ENCODE measurements around the gene NASP.

The NASP gene

GRCh38 chr1:45622524-45623394 lies 38.9 kb downstream of the NASP start:
- H3K4me3 ChIP-seq (ENCODE audit: low read depth, low read length), result no peak overlapping the region
- TF ChIP-seq MYC (IDR thresholded peaks at IDR 0.05; ENCODE audit: low read depth, low read length) (no peak), POLR2A (IDR thresholded peaks at IDR 0.05; ENCODE audit: extremely low read depth, insufficient read length) (no peak), CTCF (IDR thresholded peaks at IDR 0.05; ENCODE audit: low read depth, low read length) (no peak), MAX (IDR thresholded peaks at IDR 0.05; ENCODE audit: low read depth, low read length) (no peak)
- DNase-seq (ENCODE audit: low read depth), result no peak

GRCh38 chr1:45623972-45624371 lies 40.1 kb downstream of the NASP start, which contains the start of gene CCDC17:
Gene CCDC17 (minus strand): TSS chr1:45624054. CDS start chr1:45623909, 145 bp downstream.
- no peak for TF ChIP-seq MYC (IDR thresholded peaks at IDR 0.05; ENCODE audit: low read depth, low read length)
- TF ChIP-seq MAX (IDR thresholded peaks at IDR 0.05; ENCODE audit: low read depth, low read length), result no peak
- TF ChIP-seq POLR2A (IDR thresholded peaks at IDR 0.05; ENCODE audit: extremely low read depth, insufficient read length), result no peak
- TF ChIP-seq CTCF (IDR thresholded peaks at IDR 0.05; ENCODE audit: low read depth, low read length), result no peak
- no peak within 1 kb of the TSS for H3K4me3 ChIP-seq (ENCODE audit: low read depth, low read length)
- no peak for DNase-seq (ENCODE audit: low read depth)

- H3K4me3 ChIP-seq (ENCODE audit: low read depth, low read length), result no peak overlapping the region
- no peak for DNase-seq (ENCODE audit: low read depth)
- no peak for TF ChIP-seq POLR2A (IDR thresholded peaks at IDR 0.05; ENCODE audit: extremely low read depth, insufficient read length)
These were observed 45.2 kb downstream of the NASP start for GRCh38 chr1:45629035-45629434.

- no peak for DNase-seq (ENCODE audit: low read depth)
These were observed 46.6 kb downstream of the NASP start for GRCh38 chr1:45630429-45630828.

GRCh38 chr1:45635211-45635610 lies 51.4 kb downstream of the NASP start:
- no peak for DNase-seq (ENCODE audit: low read depth)
- no peak for TF ChIP-seq CTCF (IDR thresholded peaks at IDR 0.05; ENCODE audit: low read depth, low read length)
- no peak for TF ChIP-seq MAX (IDR thresholded peaks at IDR 0.05; ENCODE audit: low read depth, low read length)
- TF ChIP-seq POLR2A (IDR thresholded peaks at IDR 0.05; ENCODE audit: extremely low read depth, insufficient read length), result no peak
- no peak for TF ChIP-seq MYC (IDR thresholded peaks at IDR 0.05; ENCODE audit: low read depth, low read length)
- no peak overlapping the region for H3K4me3 ChIP-seq (ENCODE audit: low read depth, low read length)

More at GRCh38 chr1:45630429-45630828, 46.6 kb downstream of the NASP start:
- no peak for TF ChIP-seq CTCF (IDR thresholded peaks at IDR 0.05; ENCODE audit: low read depth, low read length)
- no peak for TF ChIP-seq POLR2A (IDR thresholded peaks at IDR 0.05; ENCODE audit: extremely low read depth, insufficient read length)
- no peak for TF ChIP-seq MAX (IDR thresholded peaks at IDR 0.05; ENCODE audit: low read depth, low read length)
- TF ChIP-seq MYC (IDR thresholded peaks at IDR 0.05; ENCODE audit: low read depth, low read length), result no peak
- H3K4me3 ChIP-seq (ENCODE audit: low read depth, low read length), result no peak overlapping the region

- TF ChIP-seq CTCF (IDR thresholded peaks at IDR 0.05; ENCODE audit: low read depth, low read length), result no peak
- TF ChIP-seq MYC (IDR thresholded peaks at IDR 0.05; ENCODE audit: low read depth, low read length), result no peak
- TF ChIP-seq POLR2A (IDR thresholded peaks at IDR 0.05; ENCODE audit: extremely low read depth, insufficient read length), result no peak
- no peak for TF ChIP-seq MAX (IDR thresholded peaks at IDR 0.05; ENCODE audit: low read depth, low read length)
- H3K4me3 ChIP-seq (ENCODE audit: low read depth, low read length), result no peak overlapping the region
- no peak for DNase-seq (ENCODE audit: low read depth)
These were observed 56.5 kb downstream of the NASP start for GRCh38 chr1:45640293-45640692.
